GM12878 (cell line): ENCODE results near the gene HTR3C. TPM values are rescaled to one million over a fixed set of nuclear protein-coding genes. Genes with fewer than 3 reads are reported as not detected.

ENCODE experiments used
- ATAC-seq: fragments of 200-7000 bp; cut with Tn5 transposase; 3 replicates; pipeline ENCODE4 v1.9.1; 2020; ENCODE audit warnings: mild to moderate bottlenecking, moderate library complexity
- BruUV-seq: library from RNA; stranded (reverse); fragments of 400-500 nt; replicated peaks from 2 replicates; lab custom pipeline; 2021; lab: Mats Ljungman, UMichigan
- CTCF ChIA-PET: fragments of 300-600 bp; sonication (Branson Sonifier 250); formaldehyde crosslinking; extraction: SDS; loops from one replicate; lab custom pipeline; 2021; ENCODE audit warnings: inconsistent platforms; lab: Yijun Ruan, JAX
- POLR2A ChIA-PET: fragments of 350-600 bp; formaldehyde crosslinking; extraction: SDS; loops from one replicate; lab custom pipeline; 2021; ENCODE audit warnings: inconsistent platforms; lab: Charles Lee
- RAD21 ChIA-PET: fragments of 300-600 bp; sonication (Branson Sonifier 250); formaldehyde crosslinking; loops from one replicate; lab custom pipeline; 2023; ENCODE audit warnings: antibody characterized with exemption; ENCODE audit not compliant: unreplicated experiment; lab: Charles Lee
- SMC1A ChIA-PET: fragments of 300-600 bp; sonication (Branson Sonifier 250); formaldehyde crosslinking; loops from one replicate; lab custom pipeline; 2023; ENCODE audit not compliant: unreplicated experiment, uncharacterized antibody; lab: Charles Lee
- DNase-seq: peaks from one replicate; pipeline ENCODE4 v3.0.0-alpha.2; 2011; ENCODE audit warnings: low read depth, low spot score
- FAIRE-seq: peaks from 3 replicates; lab custom pipeline; 2011; peaks lifted over from hg19 to GRCh38; lab: Jason Lieb, UNC
- H2AFZ ChIP-seq: 2 replicates; pipeline ENCODE4 v1.6.0; 2011; ENCODE audit warnings: low read depth, low read length, control low read depth; ENCODE audit not compliant: control insufficient read depth
- H3K27ac ChIP-seq: 2 replicates; pipeline ENCODE4 v1.5.1; 2011; ENCODE audit warnings: control low read depth; ENCODE audit not compliant: control insufficient read depth, insufficient read depth
- H3K27me3 ChIP-seq, 2 experiments: replicated peaks in 1 of 2; 2 replicates each; pipeline versions ENCODE4 v1.6.0 to v1.6.1; 2011; ENCODE audit warnings: low read length in 1 of 2; ENCODE audit not compliant: control insufficient read depth in 2 of 2, insufficient read depth in 2 of 2
- H3K36me3 ChIP-seq, 2 experiments: 2 replicates each; pipeline ENCODE4 v1.5.1; 2011; ENCODE audit warnings: low read length in 1 of 2; ENCODE audit not compliant: control insufficient read depth in 2 of 2, insufficient read depth in 2 of 2
- H3K4me1 ChIP-seq: 2 replicates; pipeline ENCODE4 v1.6.1; 2011; ENCODE audit warnings: mild to moderate bottlenecking, low read length, moderate library complexity, mixed read lengths; ENCODE audit not compliant: control insufficient read depth, insufficient read depth
- H3K4me2 ChIP-seq: 2 replicates; pipeline ENCODE4 v1.6.0; 2011; ENCODE audit warnings: control low read depth; ENCODE audit not compliant: control insufficient read depth, insufficient read depth
- H3K4me3 ChIP-seq: fragments of 200-600 bp; sonication (generic); 2 replicates; pipeline ENCODE4 v1.5.1; 2016
- H3K79me2 ChIP-seq: 2 replicates; pipeline ENCODE4 v1.6.0; 2011; ENCODE audit warnings: low read length; ENCODE audit not compliant: control insufficient read depth, insufficient read depth
- H3K9ac ChIP-seq: 2 replicates; pipeline ENCODE4 v1.8.0; 2011; ENCODE audit warnings: low read length, control low read depth, mixed read lengths; ENCODE audit not compliant: control insufficient read depth, insufficient read depth
- H3K9me3 ChIP-seq: replicated peaks from 3 replicates; pipeline ENCODE4 v1.5.1; 2011; ENCODE audit warnings: mild to moderate bottlenecking, low read length; ENCODE audit not compliant: control insufficient read depth, insufficient read depth
- H4K20me1 ChIP-seq: 2 replicates; pipeline ENCODE4 v1.6.0; 2011; ENCODE audit not compliant: control insufficient read depth, insufficient read depth
- ATF7 ChIP-seq: fragments of 450-650 bp; IDR thresholded peaks from 2 replicates; pipeline ENCODE4 v1.6.1; 2016; ENCODE audit warnings: low read depth, mild to moderate bottlenecking
- BMI1 ChIP-seq: fragments of 450-650 bp; IDR thresholded peaks from 2 replicates; pipeline ENCODE4 v1.6.1; 2016; ENCODE audit warnings: mild to moderate bottlenecking, moderate library complexity, borderline replicate concordance
- ELK1 ChIP-seq: IDR thresholded peaks from 2 replicates; pipeline ENCODE4 v1.6.1; 2012; ENCODE audit warnings: low read depth, low read length, improper control_type of control experiment
- GABPA ChIP-seq: IDR thresholded peaks from 2 replicates; pipeline ENCODE4 v1.6.1; 2014; ENCODE audit warnings: antibody characterized with exemption, low read depth, mild to moderate bottlenecking, inconsistent platforms
- GATAD2B ChIP-seq: fragments of 450-650 bp; conservative IDR thresholded peaks from 2 replicates; pipeline ENCODE4 v1.6.1; 2017; ENCODE audit warnings: low read depth, mild to moderate bottlenecking, moderate library complexity
- MTA2 ChIP-seq: fragments of 450-650 bp; IDR thresholded peaks from 2 replicates; pipeline ENCODE4 v1.6.1; 2016; ENCODE audit warnings: low read depth, mild to moderate bottlenecking, moderate library complexity
- PBX3 ChIP-seq: IDR thresholded peaks from 2 replicates; pipeline ENCODE4 v1.6.1; 2011; ENCODE audit warnings: mild to moderate bottlenecking, low read depth, low read length, moderate library complexity; ENCODE audit not compliant: insufficient replicate concordance
- POU2F2 ChIP-seq: IDR thresholded peaks from 3 replicates; pipeline ENCODE4 v1.6.1; 2011; ENCODE audit warnings: low read depth, mild to moderate bottlenecking, low read length, borderline replicate concordance
- SPI1 ChIP-seq: IDR thresholded peaks from 2 replicates; pipeline ENCODE4 v1.6.1; 2011; ENCODE audit warnings: low read depth, mild to moderate bottlenecking, low read length, moderate library complexity, borderline replicate concordance; ENCODE audit not compliant: insufficient read depth
- SRF ChIP-seq, 2 experiments: IDR thresholded peaks; 2 replicates each; pipeline ENCODE4 v1.6.1; 2011; ENCODE audit warnings: low read depth in 2 of 2, low read length in 2 of 2, mild to moderate bottlenecking in 1 of 2, moderate library complexity in 1 of 2
- YBX1 ChIP-seq: fragments of 450-650 bp; IDR thresholded peaks from 2 replicates; pipeline ENCODE4 v1.6.1; 2016; ENCODE audit warnings: antibody characterized with exemption
- ZNF384 ChIP-seq: IDR thresholded peaks from 2 replicates; pipeline ENCODE4 v1.6.1; 2012; ENCODE audit warnings: low read depth, mild to moderate bottlenecking, low read length, improper control_type of control experiment, borderline replicate concordance
- ZNF592 ChIP-seq: fragments of 450-650 bp; IDR thresholded peaks from 2 replicates; pipeline ENCODE4 v1.6.1; 2017; ENCODE audit warnings: mild to moderate bottlenecking, moderate library complexity
- ZNF622 ChIP-seq: fragments of 450-650 bp; IDR thresholded peaks from 2 replicates; pipeline ENCODE4 v1.6.1; 2017; ENCODE audit warnings: mild to moderate bottlenecking, inconsistent platforms
- whole genome bisulfite sequencing: methylation state at CpG from one replicate; pipeline ENCODE4 v1.1.6; 2016; ENCODE audit warnings: low lambda C conversion rate; ENCODE audit not compliant: insufficient replicate concordance, insufficient coverage; ENCODE audit errors: missing lambda C conversion rate; 5-methylcytosine and 5-hydroxymethylcytosine counted together
- in situ Hi-C: fragments of 300-500 bp; cut with MboI; formaldehyde crosslinking; loops from 9 replicates; pipeline ENCODE4 v1.14.3; 2018; ENCODE audit warnings: mixed read lengths
- intact Hi-C: fragments of 100-400 bp; cut with micrococcal nuclease; formaldehyde crosslinking; loops from one replicate; pipeline ENCODE4 v1.14.2; 2022; ENCODE audit not compliant: unreplicated experiment
- polyA plus RNA-seq, 11 experiments: library from polyadenylated mRNA; depleted of rRNA in 4 of 11; unstranded in 6 of 11; stranded (reverse) in 5 of 11; fragments of >200 nt; fragmentation: Nextera tagmentation in 4 of 11; fragmentation: Illumina TruSeq in 1 of 11; extraction: Ambion mirVana in 4 of 11; extraction: Trizol in 1 of 11; gene quantifications; 1 replicate in 1 of 11; 2 replicates in 10 of 11; pipeline versions ENCODE4 v1.2.1 to v1.2.3, GENCODE V29; 2011 to 2016; ENCODE audit warnings: inconsistent platforms in 2 of 11, missing spikeins in 2 of 11, low read depth in 1 of 11
- total RNA-seq, 4 experiments: library from RNA; depleted of rRNA in 3 of 4; stranded (reverse); fragments of >200 nt in 3 of 4; fragmentation: Illumina TruSeq in 1 of 4; extraction: Trizol in 1 of 4; gene quantifications; 2 replicates each; pipeline versions ENCODE4 v1.2.1 to v1.2.3, GENCODE V29; 2013 to 2021
- TF ChIP-seq, protein P1 (sequence below): fragments of 450-650 bp; IDR thresholded peaks from 2 replicates; pipeline ENCODE4 v1.6.1; 2017; ENCODE audit warnings: borderline replicate concordance

The HTR3C gene
- total and polyA plus RNA-seq, 10 of the 15 experiments (the other 5 are each of a cell fraction or from before 2014, with no cell fraction given): not detected

GRCh38 chr3:184008161-184008560 lies 44.7 kb upstream of the HTR3C start (continued):
- TF ChIP-seq ZNF384: no peak
- TF ChIP-seq GABPA: no peak
- no peak for TF ChIP-seq SPI1
- TF ChIP-seq YBX1: no peak
- TF ChIP-seq ATF7: no peak
- TF ChIP-seq ZNF622: no peak
- no peak for TF ChIP-seq MTA2
- TF ChIP-seq BMI1: no peak

DNA sequence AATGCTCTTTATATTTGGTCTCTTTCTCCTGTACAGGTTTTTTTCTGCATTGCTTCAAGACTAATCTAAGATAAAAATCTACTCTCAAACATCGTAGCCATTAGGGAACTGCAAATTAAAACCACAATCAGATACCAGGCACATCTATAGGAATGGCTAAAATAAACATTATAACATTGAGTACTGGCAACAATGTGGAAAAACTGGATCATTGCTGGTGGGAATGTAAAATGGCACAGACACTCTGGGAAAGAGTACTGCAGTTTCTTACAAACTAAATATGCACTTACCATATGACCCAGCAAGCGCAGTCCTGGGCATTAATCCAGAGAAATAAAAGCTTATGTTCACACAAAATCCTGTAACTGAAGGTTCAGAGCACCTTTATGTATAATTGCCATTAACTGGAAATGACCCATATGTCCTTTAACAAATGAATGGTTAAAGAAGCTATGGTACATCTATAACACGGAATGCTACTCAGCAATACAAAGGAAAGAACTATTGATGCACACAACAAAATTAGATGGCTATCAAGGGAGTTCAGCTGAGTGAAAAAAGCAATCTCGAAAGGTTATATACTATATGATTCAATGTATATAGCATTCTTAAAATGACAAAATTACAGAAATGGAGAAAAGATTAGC lies 41.5 kb upstream of the HTR3C start:
- Histone ChIP-seq H3K27me3 (no peaks in the 10 kb centered on the region), H3K4me2 (no peak overlapping the region), H3K4me3 (no peak overlapping the region), H3K36me3 (no peaks in the 10 kb centered on the region), H2AFZ (no peak overlapping the region), H3K4me1 (peaks cover 6% of the 10 kb centered on the region), H3K27ac (no peak overlapping the region), H3K79me2 (no peaks in the 10 kb centered on the region), H3K9me3 (no peaks in the 10 kb centered on the region), H3K9ac (no peak overlapping the region), H4K20me1 (no peaks in the 10 kb centered on the region)
- DNase-seq (no peak), FAIRE-seq (no peak), ATAC-seq (no peak)
- RAD21 ChIA-PET: interaction anchor here (0.9 to 1.3 kb wide), 4 partner anchors 106 to 127 kb away, joined by 3 to 4 read pairs (median 3); partner anchors contain the start of gene PARL
- WGBS: 50% methylated on average over 4 of the region's 4 CpGs
- no TSS peak for BruUV-seq
- intact Hi-C loops (loop anchor here (10.0 kb wide), 1 partner anchor 243 kb away; no protein-coding TSS in a partner anchor), in situ Hi-C loops (no loop called here)
- POLR2A ChIA-PET: no interaction called here
- CTCF ChIA-PET: interaction anchor here (0.6 to 1.1 kb wide), 3 partner anchors 107 to 359 kb away, joined by 3 to 5 read pairs (median 5); no protein-coding TSS in a partner anchor
- SMC1A ChIA-PET: interaction anchor here (2.2 kb wide), 1 partner anchor 116 kb away, joined by 13 read pairs; no protein-coding TSS in a partner anchor
- TF ChIP-seq SRF (IDR thresholded peaks at IDR 0.05; ENCODE audit: low read depth in 2 of 2, low read length in 2 of 2) (no peak), GATAD2B (no peak), ELK1 (no peak), PBX3 (no peak), POU2F2 (no peak), ZNF592 (no peak)
- TF ChIP-seq, protein P1, sequence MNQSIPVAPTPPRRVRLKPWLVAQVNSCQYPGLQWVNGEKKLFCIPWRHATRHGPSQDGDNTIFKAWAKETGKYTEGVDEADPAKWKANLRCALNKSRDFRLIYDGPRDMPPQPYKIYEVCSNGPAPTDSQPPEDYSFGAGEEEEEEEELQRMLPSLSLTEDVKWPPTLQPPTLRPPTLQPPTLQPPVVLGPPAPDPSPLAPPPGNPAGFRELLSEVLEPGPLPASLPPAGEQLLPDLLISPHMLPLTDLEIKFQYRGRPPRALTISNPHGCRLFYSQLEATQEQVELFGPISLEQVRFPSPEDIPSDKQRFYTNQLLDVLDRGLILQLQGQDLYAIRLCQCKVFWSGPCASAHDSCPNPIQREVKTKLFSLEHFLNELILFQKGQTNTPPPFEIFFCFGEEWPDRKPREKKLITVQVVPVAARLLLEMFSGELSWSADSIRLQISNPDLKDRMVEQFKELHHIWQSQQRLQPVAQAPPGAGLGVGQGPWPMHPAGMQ: no peak
